AG04450 (cell line): ENCODE data around the gene PLD1. TPM values are rescaled to one million over a fixed set of nuclear protein-coding genes. Genes with fewer than 3 reads are reported as not detected.

Experiments
- CTCF ChIA-PET: fragments of 300-600, 350-600 bp; formaldehyde crosslinking; extraction: SDS; loops from one replicate; lab custom pipeline; 2022; ENCODE audit warnings: antibody characterized with exemption, inconsistent platforms; lab: Charles Lee
- POLR2A ChIA-PET: fragments of 350-600 bp; formaldehyde crosslinking; extraction: SDS; loops from one replicate; lab custom pipeline; 2021; ENCODE audit warnings: antibody characterized with exemption, inconsistent platforms; lab: Yijun Ruan, JAX
- DNase-seq: peaks from one replicate; pipeline ENCODE4 v3.0.0-alpha.2; 2011; ENCODE audit warnings: low read depth, low spot score
- H3K27ac ChIP-seq: one replicate; pipeline ENCODE4 v1.5.1; 2012; ENCODE audit warnings: low read depth, low read length, control low read depth
- H3K27me3 ChIP-seq: one replicate; pipeline ENCODE4 v1.6.0; 2012; ENCODE audit warnings: low read length; ENCODE audit not compliant: control insufficient read depth, insufficient read depth
- H3K4me3 ChIP-seq: 2 replicates; pipeline ENCODE4 v1.5.1; 2011; ENCODE audit warnings: mild to moderate bottlenecking, low read depth, low read length, control low read depth
- H3K9me3 ChIP-seq: 2 replicates; pipeline ENCODE4 v1.5.1; 2012; ENCODE audit warnings: low read length; ENCODE audit not compliant: control insufficient read depth, insufficient read depth
- CTCF ChIP-seq: IDR thresholded peaks from 2 replicates; pipeline ENCODE4 v1.5.1; 2011; ENCODE audit warnings: low read depth, low read length, control low read depth, inconsistent platforms
- polyA plus RNA-seq: library from polyadenylated mRNA; depleted of rRNA; stranded (reverse); fragments of >200 nt; gene quantifications from 2 replicates; pipeline ENCODE4 v1.2.3, GENCODE V29; 2011

The PLD1 gene
- polyA plus RNA-seq, 1 experiment: 20.2 TPM

- no peak for TF ChIP-seq CTCF
- H3K4me3 ChIP-seq: no peak overlapping the region
- no peaks in the 10 kb centered on the region for H3K27me3 ChIP-seq
- ChIA-PET CTCF (no interaction called here), POLR2A (no interaction called here)
- DNase-seq: no peak
- no peaks in the 10 kb centered on the region for H3K9me3 ChIP-seq
- no peak overlapping the region for H3K27ac ChIP-seq
These were observed 13.0 kb downstream of the PLD1 start for GRCh38 chr3:171797265-171797679.

DNA sequence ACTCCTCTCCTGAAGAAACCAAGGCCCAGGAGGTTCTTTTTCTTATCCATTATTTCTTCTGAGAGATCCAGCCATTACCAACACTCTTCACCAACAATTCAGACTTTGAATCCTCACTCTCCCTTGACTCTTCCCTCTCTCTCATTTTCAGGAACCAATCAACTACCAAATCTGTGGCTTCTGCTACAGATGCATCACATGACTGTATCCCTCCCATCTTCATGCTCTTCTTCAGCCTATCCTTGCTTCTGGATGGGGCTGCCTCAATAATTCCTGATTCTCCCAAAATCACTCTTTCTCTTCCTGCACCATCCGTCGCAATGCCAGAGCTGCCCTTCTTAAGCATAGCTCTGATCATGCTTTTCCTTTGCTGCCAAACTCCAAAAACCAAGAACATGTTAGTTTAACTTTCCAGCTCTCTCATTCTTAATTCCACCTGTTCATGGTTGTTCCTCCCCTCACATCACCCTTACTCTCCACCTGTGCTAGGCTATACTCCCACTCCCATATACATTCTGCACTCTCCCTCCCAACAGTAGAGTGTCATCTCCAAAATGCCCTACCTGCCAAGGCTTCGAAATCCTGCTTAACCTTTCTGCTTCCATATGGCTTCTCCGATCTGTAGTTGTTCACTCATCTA is 13.5 kb downstream of the PLD1 start:
- no peak for DNase-seq
- ChIA-PET POLR2A (no interaction called here), CTCF (no interaction called here)
- no peaks in the 10 kb centered on the region for H3K27me3 ChIP-seq
- no peaks in the 10 kb centered on the region for H3K9me3 ChIP-seq
- no peak overlapping the region for H3K4me3 ChIP-seq
- no peak for TF ChIP-seq CTCF
- H3K27ac ChIP-seq: no peak overlapping the region

- Histone ChIP-seq H3K27me3 (no peaks in the 10 kb centered on the region), H3K9me3 (no peaks in the 10 kb centered on the region), H3K27ac (no peak overlapping the region), H3K4me3 (no peak overlapping the region)
- no peak for TF ChIP-seq CTCF
- CTCF ChIA-PET: no interaction called here
- DNase-seq: no peak
- POLR2A ChIA-PET: no interaction called here
These were observed 17.8 kb downstream of the PLD1 start for GRCh38 chr3:171792531-171792930.

GRCh38 chr3:171791692-171792076 is 18.6 kb downstream of the PLD1 start:
- POLR2A ChIA-PET: interaction anchor here (1.0 kb wide), 1 partner anchor 14 kb away, joined by 3 read pairs; no protein-coding TSS in a partner anchor

More at GRCh38 chr3:171791692-171792076, 18.6 kb downstream of the PLD1 start:
- DNase-seq: no peak
- no peaks in the 10 kb centered on the region for H3K9me3 ChIP-seq
- CTCF ChIA-PET: interaction anchor here (0.9 to 2.3 kb wide), 2 partner anchors 19 to 178 kb away, joined by 3 to 23 read pairs; no protein-coding TSS in a partner anchor
- no peak overlapping the region for H3K4me3 ChIP-seq
- TF ChIP-seq CTCF: no peak
- no peak overlapping the region for H3K27ac ChIP-seq
- no peaks in the 10 kb centered on the region for H3K27me3 ChIP-seq
